GM19328 (cell line): ENCODE results near the gene RCL1.

Experiments
- ATAC-seq: cut with Tn5 transposase; IDR thresholded peaks from one replicate; pipeline ENCODE4 v1.9.1; 2021; ENCODE audit warnings: mild to moderate bottlenecking, moderate library complexity; ENCODE audit not compliant: unreplicated experiment

Gene RCL1

DNA sequence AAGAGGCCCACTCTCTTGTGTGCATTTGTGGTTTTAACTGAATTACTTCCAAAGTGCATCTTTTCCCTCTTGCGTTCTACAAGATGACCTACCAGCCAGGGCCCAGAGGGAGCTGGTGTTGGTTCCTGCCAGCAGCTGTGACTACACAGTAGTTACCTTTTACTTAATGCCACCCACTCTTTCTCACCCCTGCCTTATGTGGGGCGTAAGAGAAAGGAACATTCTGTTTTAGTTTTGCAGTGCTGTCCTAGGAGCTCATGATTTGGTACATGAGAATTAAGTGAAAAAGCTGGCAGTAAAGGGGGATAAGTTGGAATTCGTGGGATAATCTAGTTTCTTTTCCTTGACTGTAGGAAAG is 45.4 kb downstream of the RCL1 start:
- no peak for ATAC-seq

DNA sequence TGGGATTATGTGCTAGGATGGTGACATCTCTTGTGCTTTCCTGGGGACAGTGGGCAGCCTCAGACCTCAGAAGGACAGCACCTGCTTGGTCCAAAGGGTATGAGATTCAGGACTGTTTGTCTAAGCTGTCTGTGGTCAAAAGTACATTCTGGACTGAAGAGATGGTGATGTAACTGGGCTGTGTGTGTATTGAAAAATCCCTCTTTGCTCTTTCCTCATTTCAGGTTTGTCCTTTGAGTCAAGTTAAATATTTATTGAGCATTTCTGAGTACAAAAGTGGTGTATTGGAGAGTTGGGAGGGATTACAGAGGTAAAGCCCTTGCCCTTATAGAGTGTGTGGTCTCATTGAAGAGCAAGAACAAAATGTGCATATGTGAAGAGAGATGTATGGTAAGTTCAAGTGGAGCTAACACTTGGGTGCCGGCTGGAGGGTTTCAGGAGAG is 46.7 kb downstream of the RCL1 start:
- no peak for ATAC-seq

DNA sequence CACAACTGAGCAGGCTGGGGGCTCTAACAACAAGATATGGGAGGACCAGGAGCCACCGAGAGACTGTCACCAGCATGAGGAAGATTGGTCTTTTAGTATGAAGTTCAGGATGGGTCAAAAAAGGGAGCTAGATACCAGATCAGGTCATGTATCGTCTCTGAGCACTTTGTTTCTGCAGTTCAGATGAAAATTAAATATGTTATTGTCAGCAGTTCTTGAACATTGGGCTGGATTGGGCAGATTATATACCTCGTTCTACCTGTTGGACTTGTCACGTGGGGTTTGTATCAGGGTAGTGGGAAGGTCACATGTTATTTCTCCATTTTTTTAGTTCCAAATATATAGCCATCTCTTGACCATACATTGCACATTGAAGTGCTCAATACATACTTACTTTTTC is 47.3 kb downstream of the RCL1 start:
- ATAC-seq: no peak

DNA sequence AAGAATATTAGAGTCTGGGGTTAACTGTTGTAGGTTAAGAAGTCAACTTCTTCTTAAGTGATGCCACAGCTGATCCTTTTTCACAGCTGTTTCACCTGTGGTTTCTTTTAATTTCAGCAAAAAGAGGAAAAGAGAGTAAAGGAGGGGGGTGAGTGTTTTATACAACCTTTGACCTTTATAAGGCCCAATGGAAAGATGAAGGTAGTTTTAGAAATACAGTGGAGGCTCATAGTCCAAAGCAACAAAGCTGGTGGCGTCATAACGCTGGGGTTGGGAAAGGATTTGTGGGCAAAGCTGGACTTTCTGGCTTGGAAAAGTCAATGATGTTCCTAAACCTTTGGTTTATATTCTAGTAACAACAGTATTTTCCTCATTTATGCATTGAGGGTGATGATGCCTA is 49.5 kb downstream of the RCL1 start:
- ATAC-seq: no peak

DNA sequence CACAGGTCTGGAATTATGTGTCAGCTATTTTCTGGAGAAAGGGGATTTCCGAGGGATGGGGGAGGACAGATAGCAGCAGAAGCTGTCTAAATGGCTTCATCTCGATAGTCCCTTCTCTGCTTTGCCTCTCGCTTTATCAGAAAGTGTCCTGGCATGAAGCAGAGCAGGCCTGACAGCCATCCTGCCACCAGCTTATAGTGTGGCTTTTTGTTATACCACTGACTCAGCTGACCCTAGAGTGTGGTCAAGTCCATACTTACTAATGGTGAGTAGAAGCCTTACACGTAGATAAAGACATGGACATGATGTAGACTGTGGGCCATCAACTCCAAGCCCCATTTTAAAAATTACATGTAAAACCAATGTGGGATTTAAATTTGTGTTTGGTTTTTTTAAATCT is 50.0 kb downstream of the RCL1 start:
- ATAC-seq: no peak

DNA sequence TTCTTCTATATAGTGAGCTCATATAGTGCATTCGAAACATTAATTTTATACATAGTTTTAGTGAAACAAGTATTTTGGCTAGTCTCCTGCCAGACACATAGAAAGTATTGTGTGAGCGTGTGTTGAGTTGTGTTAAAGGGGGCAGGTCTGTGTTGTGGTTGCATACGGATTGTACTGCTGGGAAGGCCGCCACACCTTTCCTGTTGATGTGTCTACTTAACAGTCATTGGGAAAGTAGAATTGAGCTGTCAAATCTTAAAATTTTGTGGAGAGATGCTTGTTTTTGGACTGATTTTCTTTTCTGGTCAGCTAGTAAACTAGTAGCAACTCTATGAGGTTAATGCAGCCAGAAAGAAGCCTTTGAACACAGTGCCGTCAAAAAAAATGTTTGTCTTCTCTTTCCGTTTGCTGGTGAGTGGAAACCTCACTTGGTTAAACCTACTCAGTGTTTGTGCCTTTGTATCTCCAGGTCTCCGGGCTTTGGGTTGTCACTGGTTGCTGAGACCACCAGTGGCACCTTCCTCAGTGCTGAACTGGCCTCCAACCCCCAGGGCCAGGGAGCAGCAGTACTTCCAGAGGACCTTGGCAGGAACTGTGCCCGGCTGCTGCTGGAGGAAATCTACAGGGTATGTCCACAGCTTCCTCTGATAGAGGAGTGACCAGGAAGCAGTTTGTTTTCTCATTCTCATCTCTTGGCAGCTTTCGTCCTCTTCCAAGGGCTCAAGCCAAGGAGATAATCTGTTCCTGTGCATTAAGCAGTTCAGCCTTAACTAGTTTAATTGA is 51.5 kb downstream of the RCL1 start:
- no peak for ATAC-seq

DNA sequence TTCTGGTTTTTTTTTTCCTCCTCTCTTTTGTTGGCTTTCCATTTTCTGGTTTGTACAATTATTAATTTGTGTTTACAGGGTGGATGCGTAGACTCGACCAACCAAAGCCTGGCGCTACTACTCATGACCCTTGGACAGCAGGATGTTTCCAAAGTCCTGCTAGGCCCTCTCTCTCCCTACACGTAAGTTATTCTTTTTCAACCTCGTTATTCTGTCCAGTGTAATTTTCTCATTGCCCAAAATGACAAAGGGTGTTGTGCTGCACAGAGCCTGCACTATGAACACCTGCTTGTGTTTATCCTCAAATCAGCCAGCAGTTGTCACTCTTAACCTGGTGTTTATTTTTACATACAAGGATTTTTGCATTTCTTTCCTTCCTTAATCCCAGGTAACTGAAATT is 56.6 kb downstream of the RCL1 start:
- no peak for ATAC-seq

DNA sequence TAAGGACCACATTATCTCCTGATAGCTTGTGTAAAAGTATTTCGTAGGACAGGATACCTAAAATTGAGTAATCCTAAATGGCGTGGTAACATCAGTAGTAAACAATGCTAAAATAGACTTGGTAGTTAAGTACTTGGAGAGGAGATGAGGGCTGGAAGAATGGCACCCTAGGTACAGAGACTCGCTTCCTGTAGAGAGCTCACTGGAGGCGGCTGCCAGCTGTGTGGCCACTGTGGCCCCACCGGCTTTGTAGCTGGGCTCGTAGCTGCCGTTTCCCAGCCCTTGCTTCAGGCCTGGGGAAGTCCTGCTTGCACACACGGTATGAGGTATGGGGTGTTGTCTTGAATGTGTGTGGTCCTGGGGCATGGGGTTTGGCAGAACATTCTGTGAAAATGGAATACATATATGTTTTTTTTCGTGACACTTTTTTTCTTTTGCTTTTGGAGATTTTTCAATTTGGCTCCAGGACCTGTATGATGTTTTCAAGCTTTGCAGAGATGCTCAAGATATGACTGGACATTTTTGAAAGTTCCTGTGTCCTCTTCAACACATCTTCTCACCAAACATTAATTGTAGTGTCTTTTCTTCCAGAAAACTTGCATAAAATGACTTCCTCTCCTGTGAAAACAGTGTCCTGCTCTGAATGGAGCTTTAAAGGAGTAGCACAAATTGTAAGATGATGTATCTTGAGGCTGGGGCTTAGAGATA is 58.0 kb downstream of the RCL1 start:
- no peak for ATAC-seq

DNA sequence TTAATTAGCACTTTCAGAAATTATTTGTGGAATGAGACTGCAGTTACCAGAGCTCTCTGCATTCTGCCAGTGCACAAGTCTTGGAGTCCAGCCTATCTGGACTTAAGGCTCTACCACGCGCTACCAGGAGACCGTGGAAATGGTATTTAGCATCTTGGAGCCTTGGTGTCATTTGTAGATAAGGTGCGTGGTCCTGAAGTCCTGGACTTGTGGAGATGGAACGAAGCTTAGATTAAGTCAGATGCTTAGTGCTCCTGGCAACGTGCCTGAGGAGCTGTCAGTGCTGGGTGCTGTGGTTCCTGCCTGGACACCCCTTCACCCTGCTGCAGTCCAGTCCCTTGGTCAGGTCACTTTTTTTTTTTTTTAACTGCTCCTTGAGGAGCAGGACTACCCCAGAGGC is 59.7 kb downstream of the RCL1 start:
- no peak for ATAC-seq

DNA sequence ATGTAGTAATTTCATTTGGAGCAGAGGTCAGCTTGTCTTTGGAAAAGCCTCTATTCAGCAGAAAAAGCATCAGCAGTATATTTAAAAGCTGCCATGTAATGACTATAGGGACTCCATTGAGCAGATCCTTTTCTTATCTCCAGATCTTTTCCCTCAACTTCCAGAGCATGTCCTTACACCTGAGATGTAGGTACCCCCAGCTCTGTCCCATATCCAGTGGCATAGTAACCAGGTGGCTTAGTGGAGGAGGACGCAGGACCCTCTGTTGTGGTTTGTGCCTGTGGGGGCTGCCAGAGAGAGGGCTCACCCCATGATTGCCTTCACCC is 61.5 kb downstream of the RCL1 start:
- ATAC-seq: no peak

DNA sequence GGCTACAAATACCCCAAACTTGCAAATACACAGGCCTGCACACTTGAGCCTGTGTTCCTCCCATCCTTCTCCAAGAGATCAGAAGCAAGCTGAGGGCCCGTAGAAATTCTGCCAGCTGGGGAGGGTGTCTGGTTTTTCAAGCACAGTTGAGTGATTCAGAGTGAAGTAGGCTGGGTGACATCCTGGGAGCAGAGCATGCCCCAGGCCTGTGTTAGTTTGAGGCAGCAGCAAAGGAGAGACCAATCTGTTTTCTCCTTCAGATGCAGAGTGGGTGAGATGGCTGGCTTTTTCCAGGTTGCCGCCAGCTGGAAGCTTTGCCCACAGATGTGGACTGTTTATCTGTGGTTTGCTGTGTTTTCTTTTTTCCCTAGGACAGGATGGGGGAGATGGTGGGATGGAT is 63.1 kb downstream of the RCL1 start:
- ATAC-seq: no peak

DNA sequence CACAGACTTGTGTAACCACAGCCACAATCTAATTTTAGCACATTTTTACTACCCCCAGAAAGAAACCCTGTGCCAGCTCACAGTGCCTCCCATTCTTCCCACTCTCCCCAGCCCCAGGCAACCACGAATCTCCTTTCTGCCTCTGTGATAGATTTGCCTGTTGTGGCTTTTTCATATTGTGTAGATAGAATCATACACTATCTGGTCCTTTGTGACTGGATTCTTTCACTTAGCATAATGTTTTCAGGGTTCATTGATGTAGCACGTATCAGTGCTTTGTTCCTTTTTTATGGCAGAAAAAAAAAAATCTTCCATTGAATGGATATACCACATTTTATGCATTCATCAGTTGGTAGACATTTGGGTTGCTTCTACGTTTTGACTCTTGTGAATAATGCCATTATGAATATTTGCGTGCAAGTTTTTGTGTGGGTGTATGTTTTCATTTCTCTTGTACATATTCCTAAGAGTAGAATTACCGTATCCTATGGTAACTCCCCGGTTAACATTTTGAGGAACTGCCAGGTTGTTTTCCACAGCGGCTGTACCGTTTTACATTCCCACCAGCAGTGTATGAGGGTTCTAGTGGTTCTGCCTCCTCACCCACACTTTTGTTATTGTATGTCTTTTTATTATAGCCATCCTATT is 64.5 kb downstream of the RCL1 start:
- ATAC-seq: no peak

DNA sequence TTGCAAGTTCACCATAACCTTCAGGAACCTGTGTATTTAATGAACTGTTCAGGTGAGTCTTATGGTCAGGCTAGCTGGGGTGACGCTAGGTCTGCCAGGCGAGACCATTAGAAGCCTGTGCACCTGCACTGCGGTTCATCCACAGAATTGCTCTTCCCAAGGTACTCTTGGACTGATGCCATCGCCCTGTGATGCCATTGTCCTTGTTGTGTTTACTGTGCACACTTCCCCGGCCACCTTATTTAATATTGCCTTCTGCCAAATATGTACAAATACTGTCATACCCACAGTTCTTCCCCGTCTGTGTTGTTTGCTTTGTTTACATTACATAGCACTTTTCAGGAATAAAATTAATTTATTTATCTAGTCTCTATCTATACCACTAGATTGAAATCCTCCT is 66.3 kb downstream of the RCL1 start:
- ATAC-seq: no peak

DNA sequence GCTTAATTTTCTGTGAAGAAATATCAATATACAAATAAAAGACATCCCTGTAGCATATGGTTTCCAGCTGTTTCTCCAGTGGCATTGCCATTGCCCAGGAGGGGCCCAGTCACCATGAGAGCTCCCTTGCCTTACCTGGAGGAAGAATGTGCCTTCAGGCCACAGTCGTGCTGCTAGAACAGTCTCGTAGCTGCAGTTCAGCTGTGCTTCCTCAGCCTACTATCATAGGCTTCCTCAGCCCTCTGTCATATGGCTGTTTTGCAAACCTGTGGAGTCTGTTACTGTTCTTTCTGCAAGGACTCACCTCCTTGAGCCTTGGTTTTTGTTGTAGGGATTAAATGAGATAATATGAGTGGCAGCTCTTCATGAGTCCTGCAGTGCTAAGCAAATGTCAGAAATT is 67.6 kb downstream of the RCL1 start:
- no peak for ATAC-seq

DNA sequence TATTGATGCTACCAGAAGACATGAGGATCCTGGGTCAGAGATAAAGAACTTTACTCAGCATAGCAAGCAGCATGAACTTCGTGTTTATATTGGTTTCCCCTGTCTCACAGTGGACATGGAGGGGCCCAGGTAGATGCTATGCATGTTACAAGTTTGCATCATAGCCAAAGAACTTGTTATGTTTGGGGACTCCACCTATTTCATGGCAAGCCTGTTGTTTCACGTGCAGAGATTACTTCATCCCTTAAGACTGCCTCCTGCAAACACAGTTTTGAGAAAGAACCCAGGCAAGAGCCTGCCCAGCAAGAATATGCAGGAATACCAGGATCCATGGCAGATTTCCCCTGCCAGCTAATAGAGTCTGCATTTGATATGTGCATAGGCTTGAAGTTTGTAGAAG is 68.4 kb downstream of the RCL1 start:
- ATAC-seq: no peak

DNA sequence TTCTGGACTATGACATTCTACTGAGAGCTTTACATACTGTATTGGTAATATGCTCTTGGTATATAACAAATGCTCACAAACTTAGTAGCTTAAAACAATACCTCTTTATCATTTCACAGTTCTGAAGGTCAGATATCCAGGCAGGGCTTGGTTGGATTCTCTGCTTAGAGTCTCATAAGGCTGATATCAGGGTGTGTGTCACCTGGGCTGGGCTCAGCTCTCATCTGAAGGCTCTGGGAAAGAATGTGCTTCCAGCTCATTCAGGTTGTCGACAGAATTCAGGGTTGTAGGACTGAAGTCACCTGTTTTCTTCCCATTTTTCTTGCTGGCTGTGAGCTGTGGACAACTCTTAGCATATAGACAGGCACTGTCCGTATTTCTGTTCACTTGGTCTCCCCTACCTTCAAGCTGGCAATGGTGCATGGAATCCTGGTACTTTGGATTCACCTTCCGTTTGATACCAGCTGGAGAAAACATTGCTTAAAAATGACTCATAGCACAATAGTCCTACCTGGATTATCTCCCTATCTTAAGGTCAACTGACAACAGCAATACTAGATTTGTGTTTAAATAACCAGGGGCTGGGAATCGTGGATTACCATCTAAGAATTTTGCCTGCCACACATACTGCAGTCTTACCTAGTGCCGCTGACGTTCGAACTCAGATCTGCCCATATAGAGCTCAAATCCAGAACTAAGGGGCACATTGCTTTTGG is 69.2 kb downstream of the RCL1 start:
- ATAC-seq: no peak

DNA sequence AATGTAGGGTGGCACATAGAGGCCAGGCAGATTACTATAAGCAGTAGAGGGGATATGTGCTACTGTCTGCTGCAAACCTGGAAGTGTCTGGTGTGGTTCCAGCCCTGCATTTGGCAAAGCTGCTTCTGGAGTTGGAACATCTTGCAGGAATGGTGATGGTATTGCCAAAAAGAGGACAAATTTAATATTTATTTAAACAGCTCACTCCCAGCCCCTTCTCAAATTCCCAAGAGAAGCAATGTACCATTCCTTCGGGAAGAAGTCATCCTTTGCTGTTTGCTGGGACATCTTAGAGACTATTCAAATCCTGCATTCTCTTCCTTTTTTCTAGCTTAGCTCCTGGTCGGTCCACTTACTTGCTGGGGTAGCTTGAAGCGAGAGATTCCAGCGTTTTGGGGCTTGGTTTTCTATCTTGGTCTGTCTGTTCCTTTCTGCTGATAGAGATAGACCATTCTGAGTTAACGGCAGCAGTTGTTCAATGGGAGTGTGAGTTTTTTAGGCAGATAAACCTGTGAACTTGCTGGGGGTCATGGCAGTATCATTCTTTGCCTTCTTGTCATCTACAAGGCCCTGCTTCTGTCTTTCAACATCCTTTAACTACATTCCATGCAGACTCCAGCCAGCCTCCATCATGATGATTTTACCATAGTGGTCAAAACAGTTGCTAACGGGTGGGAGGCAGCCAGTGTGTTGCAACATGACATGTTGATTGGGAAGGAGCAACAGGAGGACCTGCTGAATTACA is 69.9 kb downstream of the RCL1 start:
- no peak for ATAC-seq

DNA sequence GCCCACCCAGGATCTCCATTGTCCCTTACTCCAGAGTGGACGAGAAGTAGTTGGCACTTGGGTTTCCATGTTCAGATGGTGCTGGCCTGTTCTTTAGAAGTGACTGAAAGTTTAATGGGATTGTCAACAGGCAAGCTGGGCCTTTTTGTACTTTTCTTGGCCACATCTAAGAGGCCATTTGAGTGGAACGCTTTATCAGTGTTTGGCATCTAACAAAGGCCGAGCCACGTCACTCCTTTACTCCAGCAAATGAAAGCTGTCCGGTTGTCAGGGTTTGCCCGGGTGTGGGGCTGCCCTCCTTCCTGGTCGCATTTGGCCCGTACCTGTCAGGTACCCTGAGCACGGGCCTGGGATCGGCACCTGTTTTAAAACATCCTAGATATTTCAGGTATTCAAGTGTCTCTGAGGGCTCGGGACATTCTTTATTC is 71.5 kb downstream of the RCL1 start:
- no peak for ATAC-seq

DNA sequence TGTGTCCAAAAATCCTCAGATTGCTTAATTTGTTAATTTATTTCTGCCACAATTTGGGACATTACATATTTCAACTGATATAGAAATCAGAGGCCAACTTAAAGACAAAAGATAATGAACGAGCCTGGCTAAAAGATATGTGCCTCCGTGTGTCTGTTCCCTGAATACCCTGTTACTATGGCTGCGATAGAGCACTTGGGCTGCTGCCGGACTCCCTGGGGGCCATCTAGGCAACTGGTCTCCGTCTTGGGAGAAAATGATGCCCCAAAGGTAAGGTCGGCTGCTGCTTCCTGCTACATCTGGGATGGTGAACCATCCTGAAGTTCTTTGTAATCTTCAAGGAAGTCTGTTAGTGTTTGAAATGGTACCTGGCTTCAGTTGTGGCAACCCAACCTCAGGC is 72.0 kb downstream of the RCL1 start:
- no peak for ATAC-seq

DNA sequence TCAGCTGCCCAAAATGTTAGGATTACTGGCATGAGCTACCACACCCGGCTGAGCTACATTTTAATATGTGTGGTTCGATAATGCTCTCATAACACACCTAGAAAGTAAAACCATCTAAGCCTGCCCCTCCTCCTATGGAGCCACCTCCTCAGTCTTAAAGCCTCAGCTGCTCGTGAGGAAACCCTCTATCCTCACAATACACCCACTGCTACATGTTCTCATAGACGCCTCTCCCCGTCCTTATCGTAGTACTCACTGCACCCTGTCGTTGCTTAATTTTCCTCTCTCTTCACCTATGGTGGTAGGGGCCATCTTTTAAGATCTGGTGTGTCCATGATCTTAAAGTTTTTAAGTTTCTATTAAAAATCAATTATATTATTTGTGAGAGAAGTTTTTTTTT is 72.9 kb downstream of the RCL1 start:
- ATAC-seq: no peak
